ENCODE results near the gene RAB12.
"Not testable (repeated sequence)": the region's sequence is repeated elsewhere in the genome, so short reads cannot be mapped to it uniquely, and the experiment has no call there.

The RAB12 gene

DNA sequence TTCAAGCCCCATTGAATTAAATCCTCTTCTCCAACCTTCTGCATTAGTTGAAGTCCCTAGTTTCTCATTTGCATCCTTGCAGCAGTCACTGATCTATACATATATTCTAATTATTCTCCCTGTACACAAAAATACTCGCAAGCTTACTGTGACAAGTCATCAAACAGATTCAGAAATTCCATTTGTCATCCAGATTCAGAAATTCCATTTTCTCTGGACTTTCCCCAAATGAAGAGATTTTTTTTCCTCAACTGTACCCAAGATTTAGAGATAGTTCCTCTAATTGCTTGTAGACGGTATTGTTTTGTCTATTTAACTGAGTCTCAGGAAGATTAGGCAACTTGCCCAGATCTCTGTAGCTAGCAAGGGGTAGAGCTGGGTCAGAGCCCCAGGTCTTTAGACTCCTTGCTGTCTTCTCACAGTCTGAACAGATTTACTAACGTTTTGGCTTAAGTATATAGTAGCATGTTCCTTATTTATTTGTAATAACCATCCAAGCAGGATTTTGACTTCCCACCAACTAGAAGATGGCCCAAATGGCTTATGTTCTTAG, 34.2 kb downstream of the RAB12 start:
- DNase-seq (ENCODE audit: low read depth in 2 of 2): no peak

DNA sequence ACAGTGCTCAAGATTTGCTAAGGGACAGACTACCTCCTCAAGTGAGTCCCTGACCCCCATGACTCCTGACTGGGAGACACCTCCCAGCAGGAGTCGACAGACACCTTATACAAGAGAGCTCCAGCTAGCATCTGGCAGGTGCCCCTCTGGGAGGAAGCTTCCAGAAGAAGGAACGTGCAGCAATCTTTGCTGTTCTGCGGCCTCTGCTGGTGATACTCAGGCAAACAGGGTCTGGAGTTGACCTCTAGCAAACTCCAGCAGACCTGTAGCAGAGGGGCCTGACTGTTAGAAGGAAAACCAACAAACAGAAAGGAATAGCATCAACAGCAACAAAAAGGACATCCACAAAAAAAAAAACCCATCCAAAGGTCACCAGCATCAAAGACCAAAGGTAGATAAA, 38.1 kb downstream of the RAB12 start:
- not testable (repeated sequence) for DNase-seq (ENCODE audit: low read depth in 2 of 2)

DNA sequence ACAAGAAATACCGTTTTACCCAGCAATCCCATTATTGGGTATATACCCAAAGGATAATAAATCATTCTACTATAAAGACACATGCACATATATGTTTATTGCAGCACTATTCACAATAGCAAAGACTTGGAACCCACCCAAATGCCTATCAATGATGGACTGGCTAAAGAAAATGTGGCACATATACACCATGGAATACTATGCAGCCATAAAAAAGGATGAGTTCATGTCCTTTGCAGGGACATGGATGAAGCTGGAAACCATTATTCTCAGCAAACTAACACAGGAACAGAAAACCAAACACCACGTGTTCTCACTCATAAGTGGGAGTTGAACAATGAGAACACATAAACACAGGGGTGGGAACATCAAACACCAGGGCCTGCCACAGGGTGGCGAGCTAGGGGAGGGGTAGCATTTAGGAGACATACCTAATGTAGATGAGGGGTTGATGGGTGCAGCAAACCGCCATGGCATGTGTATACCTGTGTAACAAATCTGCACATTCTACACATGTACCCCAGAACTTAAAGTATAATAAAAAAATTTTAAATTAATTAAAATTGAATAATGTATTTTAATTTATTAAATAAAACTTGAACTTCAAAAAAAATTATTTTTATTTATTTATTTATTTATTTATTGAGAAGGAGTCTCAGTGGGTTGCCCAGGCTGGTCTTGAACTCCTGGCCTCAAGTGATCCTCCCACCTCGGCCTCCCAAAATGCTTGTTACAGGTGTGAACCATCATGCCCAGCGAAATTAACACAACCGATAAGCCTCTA, 42.4 kb downstream of the RAB12 start:
- not testable (repeated sequence) for DNase-seq (ENCODE audit: low read depth in 2 of 2)

DNA sequence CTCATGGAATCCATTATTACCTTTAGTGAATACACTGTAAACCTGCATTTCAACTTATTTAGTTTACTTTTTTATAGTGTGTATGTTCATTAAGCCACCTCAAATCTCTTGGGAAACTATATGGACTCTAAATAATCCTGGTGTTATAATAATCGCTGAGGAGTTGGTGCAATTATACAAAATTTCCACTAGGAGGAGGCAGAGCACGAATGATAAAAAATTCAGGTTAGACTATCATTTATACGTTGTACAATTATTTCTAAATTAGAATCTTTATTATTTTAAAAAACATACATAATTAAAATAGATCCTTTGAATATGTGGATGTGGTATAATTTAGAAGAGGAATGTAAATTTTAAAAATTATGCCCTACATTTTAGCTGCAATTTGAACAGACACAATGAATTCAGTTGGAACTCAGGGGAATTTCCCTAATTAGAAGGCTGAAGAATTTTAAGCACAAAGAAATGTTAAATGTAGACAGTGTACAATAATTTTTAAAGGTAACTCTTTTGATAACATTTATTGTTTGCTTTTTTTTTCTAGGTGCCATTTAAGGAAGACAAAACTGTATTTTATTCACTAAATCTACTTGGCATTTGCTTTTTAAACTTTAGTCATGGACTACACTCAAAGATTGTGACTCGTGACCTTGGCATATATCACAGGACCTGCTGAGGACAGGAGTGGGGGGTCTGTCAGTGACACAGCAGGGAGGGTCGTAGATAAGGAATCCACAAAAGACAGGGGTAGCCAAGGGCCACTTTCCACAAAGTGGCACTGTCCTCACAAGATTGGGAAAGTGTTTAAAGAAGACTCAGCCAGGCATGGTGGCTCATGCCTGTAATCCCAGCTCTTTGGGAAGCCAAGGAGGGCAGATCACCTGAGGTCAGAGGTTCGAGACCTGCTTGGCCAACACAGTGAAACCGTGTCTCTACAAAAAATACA, 45.5 kb downstream of the RAB12 start:
- no peak for DNase-seq (ENCODE audit: low read depth in 2 of 2)

DNA sequence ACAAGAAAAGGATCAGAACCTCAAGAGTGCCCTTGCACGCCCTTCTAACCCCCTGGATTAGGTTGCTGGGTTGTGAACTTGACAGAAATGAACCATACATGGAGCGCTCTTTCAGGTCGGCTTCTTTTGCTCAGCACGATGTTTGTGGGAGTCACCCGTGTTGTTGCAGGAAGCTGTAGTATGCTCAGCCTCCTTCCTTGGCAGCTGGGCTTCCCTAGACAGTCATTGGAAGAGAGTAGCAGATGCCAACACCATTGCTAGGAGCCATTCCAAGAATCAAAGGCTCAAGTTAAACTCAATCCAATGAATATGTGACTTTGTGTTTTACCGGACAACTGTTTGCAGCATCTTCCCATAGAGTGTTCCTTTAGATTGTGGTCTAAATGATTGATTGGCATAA, 47.0 kb downstream of the RAB12 start:
- no peak for DNase-seq (ENCODE audit: low read depth in 2 of 2)

DNA sequence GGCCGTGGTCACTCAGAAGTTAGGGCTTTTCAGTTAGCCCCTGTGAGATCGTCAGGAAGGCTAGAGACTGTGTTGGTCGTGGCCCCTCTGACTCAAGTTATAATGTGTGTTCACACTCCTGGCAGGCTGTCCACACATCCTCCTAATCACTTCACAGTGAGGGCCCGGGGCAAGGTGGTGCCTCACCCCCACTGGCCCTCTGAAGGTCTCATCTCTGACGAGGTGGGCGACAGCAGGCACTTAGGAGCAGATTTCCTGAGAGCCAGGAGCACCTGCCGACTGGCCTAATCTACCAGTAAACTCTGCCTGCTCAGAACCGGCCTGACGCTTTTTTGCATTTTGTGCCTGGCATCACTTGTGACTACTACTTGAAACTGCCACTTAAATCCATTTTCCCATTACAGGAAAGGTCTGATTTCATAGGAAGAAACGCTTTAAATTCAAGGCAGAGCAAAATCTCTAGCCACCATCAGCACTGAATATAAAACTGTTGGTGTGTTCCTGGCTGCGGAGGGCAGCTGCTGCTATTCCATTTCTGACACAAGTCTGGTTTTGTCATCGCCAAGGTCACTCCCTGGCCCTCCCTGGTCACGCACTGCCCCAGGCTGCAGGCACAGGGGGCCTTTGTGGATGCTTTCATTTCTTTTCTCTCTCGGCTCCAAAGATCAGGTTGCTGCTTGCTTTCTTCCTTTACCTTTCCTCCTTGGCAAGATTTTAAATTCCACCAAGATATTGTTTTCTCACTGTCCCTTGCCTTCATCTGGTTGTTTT, 48.0 kb downstream of the RAB12 start:
- DNase-seq (ENCODE audit: low read depth in 2 of 2): no peak

DNA sequence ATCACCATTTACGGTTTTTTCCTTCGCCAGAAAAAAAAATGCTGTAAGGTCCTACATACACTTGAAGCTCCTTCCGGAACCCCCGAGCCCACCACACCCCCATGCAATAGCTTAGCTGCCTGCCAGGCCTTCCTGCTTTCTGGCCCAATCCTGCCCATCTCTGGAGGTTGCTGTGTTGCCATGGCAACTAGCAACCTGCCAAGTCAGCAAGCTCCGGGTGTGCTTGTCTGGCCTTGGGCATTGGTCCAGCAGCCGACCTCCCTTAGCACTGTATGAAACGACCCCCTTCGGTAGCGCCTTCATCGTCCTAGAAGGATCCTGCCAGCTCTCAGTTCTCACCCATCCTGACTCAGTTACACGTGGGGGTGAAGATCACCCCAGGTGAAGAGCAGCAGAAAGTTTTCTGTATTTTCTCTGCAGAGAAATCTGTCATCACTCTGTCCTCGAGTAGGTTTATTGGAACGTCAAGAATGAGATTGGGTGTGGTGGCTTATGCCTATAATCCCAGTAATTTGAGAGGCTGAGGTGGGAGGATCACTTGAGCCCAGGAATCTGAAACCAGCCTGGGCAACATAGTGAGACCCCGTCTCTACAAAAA, 48.7 kb downstream of the RAB12 start:
- DNase-seq (ENCODE audit: low read depth in 2 of 2): no peak

DNA sequence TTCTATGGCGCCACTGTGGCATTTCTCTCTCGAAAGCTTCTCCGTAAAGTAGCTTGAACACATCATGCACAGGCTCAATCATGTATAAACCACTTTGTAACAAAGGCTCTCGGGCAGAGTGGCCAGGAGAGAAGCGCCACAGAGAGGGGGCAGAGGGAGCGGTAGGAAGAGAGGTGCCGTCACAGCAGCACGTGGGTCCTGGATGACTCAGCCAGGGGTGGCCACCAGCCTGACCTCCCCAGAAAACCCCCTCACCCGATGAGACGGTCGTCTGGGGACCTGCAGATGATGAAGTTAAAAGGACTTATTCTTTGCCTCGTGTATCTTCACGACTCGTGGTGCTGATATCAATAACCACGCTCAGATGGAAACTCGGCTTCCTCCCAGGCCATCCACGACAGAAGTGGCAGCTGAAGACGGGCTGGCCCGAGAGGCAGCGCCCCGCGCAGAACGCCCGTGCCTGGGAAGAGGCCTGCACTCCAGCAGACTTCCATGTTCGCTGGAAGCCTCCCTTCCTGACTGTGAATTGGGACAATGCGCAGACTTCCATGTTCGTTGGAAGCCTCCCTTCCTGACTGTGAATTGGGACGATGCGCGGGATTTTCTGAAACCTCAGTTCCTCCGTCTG, 49.7 kb downstream of the RAB12 start:
- no peak for DNase-seq (ENCODE audit: low read depth in 2 of 2)

DNA sequence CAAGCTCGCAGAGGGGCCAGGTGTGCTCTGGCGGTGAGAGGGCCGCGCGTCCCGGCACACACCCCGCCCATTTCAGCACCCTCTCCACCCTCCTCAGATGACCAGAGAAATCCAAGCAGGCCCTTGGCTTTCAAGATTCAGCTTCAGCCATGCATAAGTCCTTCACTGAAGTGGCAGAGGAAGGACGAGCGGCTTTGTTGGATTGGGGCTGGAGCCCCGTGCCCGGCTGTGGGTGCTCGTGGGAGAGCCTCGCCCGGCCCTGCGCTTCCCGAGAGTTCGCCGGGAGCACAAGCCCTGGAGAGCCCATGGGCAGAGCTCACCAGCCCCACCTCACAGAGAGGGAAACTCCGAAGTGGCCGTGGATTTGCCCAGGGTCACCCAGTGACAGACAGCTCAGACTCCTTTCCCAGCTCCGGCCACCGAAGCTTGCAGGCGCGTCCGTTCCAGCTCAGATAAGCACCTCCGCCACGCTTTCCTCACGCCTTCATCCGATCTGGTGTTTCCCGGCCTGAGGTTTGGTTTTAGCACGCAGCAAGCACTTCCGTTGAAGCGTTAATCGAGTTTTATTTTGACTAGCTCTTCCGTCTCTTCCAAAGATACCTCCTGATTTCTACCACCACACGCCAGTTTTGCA, 50.5 kb downstream of the RAB12 start:
- DNase-seq (ENCODE audit: low read depth in 2 of 2): no peak

DNA sequence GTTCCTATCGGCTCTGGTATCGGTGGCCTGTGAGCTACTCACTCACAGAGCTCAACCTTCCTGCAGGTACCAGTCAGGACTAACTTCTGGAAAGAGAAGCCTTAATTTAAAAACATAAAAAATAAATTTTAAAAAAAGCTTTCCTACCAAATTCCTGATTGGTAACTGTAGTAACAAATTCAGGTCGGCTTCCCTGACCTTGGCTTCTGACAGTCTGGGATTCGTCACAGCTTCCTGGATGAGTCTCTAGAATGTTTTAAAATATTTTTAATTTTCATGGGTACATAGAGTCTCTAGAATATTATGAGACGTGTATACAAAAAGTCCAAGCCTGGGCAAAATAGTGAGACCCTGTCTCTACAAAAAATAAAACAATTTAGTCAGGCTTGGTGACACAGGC, 51.1 kb downstream of the RAB12 start:
- no peak for DNase-seq (ENCODE audit: low read depth in 2 of 2)

DNA sequence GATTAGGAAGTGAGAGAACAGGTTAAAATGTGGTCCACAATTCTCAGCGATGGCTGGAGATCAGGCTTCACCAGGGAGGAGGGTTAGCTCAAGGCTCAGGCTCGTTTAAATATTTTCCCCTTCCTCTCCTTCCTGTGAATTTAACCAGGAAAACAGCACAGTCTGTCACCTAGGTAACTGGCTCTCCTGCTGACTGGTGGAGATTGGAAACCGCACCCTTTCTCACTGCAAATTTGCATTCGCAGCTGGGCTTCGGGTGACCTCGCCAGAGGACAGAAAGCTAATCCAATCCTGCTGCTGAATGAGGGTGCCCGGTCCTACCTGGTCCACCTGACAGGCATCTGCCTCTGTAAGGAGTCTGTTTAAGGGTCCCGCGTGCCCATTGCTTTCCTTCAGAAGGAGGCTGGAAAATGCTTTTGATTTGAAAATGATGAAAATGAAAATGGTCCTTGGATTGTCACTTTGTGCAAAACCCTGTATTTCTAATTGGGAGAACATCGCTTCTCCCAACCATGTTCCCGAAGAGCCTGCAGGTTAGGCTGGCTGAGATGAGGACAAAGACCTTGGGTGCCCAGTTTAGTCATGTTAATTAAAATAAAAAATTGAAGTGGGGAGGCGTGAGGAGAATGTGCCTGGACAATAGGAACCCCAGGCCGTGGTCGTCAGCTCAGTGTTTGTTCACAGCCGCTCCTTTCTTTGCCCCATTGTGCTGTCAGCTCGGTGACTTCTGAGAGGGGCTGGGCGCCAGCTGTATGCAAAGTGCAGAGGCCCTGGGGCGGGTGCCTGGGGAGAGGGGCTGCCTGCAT, 52.7 kb downstream of the RAB12 start:
- DNase-seq (ENCODE audit: low read depth in 2 of 2): no peak

DNA sequence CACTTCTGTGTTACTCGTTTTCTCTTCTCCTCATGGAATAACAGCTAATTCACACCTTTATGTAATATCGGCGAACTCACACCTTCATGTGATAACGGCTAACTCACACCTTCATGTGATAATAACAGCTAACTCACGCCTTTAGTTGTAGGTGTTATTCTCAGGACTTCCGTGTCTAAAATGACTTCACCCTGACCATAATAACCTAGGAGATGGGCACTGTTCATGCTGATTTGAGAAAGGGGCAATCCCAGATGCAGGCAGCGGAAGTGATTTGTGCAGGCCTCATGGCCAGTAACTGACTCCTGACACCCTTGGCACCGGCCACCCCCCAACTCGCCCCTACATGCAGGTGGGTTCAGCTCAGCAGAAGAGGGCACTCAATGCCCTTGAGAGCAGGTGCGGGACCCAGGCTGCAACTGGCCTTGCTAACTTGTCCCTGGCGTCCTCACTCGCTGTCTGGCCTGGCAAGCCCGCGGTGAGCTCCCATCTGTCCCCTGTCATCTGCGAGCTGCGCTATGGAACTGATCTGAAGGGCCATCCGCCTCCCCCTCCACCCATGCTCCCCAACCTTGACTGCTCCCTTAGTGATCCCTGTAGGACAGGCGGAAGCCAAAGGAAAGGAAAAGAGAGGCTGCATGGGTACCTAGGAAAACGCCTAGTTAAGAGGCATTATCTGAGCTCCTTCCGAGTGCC, 53.5 kb downstream of the RAB12 start:
- no peak for DNase-seq (ENCODE audit: low read depth in 2 of 2)

DNA sequence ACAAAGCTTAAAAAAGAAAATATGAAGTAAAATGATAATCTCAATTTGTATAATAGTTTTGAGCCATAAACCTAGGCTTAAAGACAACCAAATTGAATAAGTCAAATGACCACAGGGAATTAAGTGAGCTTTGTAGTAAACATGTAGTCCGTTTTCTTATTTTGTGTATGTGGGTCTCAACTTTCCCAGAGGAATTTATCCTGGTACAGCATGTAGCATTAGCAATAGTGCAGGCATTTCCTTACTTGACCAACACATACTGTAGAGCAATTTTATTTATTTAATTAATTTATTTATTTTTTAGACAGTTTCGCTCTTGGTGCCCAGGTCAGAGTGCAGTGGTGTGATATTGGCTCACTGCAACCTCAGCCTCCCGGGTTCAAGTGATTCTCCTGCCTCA, 58.6 kb downstream of the RAB12 start:
- no peak for DNase-seq (ENCODE audit: low read depth in 2 of 2)

DNA sequence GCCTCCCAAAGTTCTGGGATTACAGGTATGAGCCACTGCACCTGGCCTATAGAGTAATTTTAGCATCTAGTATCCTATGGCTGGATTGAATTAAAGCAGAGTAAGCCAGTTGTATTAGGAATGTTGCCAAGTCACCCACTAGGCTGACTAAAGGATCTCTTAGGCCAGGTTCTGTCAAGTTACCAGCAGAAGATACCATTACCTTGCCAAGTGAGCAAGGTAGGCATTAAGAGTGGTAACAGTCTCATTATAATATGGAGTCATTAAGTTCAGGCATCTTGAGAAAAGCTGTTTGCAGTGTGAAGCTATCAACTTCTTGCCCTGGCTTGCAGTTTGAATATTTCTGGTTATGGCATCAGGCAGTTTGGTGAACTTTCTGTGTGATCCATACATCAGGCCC, 59.1 kb downstream of the RAB12 start:
- no peak for DNase-seq (ENCODE audit: low read depth in 2 of 2)

DNA sequence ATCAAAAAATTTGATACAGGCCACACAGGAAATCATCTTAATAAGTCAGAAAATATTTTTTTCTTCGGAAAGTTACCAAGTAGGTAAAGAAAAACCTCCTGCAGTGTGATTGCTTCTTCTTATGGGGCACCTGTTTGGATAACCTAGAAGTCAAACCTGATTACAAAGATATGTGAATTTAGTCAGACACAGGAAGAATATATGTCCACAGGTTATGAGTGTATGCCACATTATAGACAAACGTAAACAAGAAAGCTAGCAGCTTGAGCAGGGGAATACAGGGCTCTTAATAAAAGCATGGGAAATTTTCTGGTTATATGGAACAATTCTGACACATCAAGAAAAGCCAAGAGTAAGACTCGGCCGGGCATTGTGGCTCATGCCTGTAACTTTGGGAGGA, 60.3 kb downstream of the RAB12 start:
- no peak for DNase-seq (ENCODE audit: low read depth in 2 of 2)

DNA sequence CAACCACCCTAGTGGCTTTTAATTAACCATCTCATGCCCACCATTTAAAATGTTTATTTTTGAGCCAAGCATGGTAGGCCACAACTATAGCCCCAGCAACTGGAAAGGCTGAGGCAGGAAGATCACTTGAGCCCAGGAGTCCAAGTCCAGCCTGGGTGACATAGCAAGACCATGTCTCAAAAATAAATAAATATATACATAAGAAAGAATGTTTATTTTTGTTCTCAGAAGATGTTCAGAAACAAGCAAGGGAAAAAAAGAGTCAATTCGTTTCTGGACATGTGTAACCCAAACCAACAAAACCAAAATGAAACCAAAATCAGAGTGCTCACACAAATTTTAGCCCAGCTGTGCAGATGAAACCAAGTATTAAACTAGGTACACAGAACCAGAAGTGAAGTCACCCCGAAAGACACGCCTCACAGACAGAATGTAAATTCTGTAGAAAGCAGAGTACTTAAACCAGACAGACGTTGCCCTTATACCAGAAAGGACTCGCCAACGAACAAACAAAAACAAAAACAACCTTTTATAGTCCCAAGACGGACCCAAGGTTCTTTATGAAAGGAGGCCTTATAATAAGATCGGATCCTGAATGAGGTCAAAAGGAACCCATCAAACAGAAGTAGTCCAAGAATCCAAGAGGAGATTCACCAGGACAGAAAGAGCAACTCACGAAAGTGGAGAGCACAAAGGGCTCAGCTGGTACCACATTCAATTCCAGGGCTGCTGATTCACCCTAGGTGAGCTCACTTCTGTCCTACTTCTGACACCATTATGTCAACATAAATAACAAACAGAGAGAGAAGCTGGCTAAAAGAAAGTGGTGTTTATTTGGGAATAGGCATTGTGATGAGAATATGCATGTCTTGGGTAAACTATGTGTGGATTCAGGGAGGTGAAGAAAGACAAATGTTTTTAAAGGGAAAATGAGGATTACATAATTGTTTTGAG, 64.3 kb downstream of the RAB12 start:
- DNase-seq (ENCODE audit: low read depth in 2 of 2): no peak

DNA sequence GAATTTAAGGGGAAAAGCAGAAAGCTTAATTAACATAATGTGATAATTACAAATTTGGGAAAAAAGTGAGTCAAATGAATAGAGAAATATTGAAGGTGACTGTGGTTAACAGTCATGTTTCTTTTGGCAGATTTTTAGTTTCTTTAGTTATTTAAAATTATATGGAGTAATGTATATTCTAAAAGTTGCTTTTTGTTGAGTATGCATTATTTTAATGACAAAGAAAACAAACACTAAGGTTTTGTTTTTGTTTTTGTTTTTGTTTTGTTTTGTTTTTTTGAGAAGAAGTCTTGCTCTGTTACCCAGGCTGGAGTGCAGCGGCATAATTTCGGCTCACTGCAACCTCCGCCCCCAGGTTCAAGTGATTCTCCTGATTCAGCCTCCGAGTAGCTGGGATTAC, 65.8 kb downstream of the RAB12 start:
- DNase-seq (ENCODE audit: low read depth in 2 of 2): no peak

DNA sequence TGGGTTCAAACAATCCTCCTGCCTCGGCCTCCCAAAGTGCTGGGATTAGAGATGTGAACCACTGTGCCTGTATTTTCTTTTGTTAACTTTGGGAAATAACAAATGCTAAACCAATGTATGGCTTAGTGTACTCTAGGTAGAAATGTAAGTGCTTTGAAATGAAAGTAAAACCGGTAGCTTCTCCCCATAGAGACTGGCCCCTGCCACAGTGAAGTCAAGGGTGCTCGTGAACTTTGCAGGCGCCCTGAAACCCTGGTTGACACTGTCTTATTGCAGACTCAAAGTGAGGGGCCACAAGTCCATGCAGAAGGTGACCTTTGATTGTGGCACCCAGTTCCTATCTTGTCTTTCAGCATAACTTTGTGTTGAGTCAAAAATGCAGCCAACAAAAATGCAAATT, 72.0 kb downstream of the RAB12 start:
- DNase-seq (ENCODE audit: low read depth in 2 of 2): no peak
